Jurkat, Clone E6-1 (cell line): ENCODE measurements around the gene FAM110D.

Experiments
- DNase-seq: peaks from one replicate; pipeline ENCODE4 v3.0.0-alpha.2; 2011; ENCODE audit warnings: low read depth, low spot score
- H3K4me3 ChIP-seq: 2 replicates; pipeline ENCODE4 v1.5.1; 2011; ENCODE audit warnings: mild to moderate bottlenecking, low read length, control low read depth, moderate library complexity

The FAM110D gene

GRCh38 chr1:26160527-26161414, 1.9 kb downstream of the FAM110D start:
- no peak for DNase-seq
- H3K4me3 ChIP-seq, result no peak overlapping the region

GRCh38 chr1:26161415-26162219, 2.7 kb downstream of the FAM110D start:
- DNase-seq, result peak; percentile 38
- peak overlapping the region; percentile 48 for H3K4me3 ChIP-seq

- DNase-seq, result no peak
- peak overlapping the region; percentile 48 for H3K4me3 ChIP-seq
Measured at GRCh38 chr1:26162220-26162709, 3.4 kb downstream of the FAM110D start.

GRCh38 chr1:26163684-26164035, 4.8 kb downstream of the FAM110D start:
- peak overlapping the region; percentile 38 for H3K4me3 ChIP-seq
- DNase-seq, result no peak

- peak overlapping the region; percentile 38 for H3K4me3 ChIP-seq
- no peak for DNase-seq
Measured at GRCh38 chr1:26164036-26164860, 5.4 kb downstream of the FAM110D start.

GRCh38 chr1:26164861-26165842, 6.3 kb downstream of the FAM110D start:
- H3K4me3 ChIP-seq, result no peak overlapping the region
- no peak for DNase-seq

- no peak overlapping the region for H3K4me3 ChIP-seq
- DNase-seq, result peak; percentile 67
Measured at GRCh38 chr1:26166719-26167281, 7.9 kb downstream of the FAM110D start.

- peak within 1 kb of the TSS; percentile 84 for H3K4me3 ChIP-seq
- no peak for DNase-seq
Measured at GRCh38 chr1:26168410-26169197, 9.7 kb downstream of the FAM110D start, which contains the start of gene C1orf232. Gene C1orf232, minus strand, starts transcription at chr1:26168963. Its CDS starts 464 bp downstream, at chr1:26168499.

- no peak for DNase-seq
- peak overlapping the region; percentile 84 for H3K4me3 ChIP-seq
Measured at GRCh38 chr1:26169198-26169554, 10.3 kb downstream of the FAM110D start.

- H3K4me3 ChIP-seq, result peak within 1 kb of the TSS; percentile 84
- DNase-seq, result peak; percentile 76
Measured at GRCh38 chr1:26169669-26170471, 11.0 kb downstream of the FAM110D start, which contains the start of gene ZNF593. Gene ZNF593, plus strand, starts transcription at chr1:26169908. Its CDS starts 76 bp downstream, at chr1:26169984.

- DNase-seq, result no peak
Measured at GRCh38 chr1:26170472-26170821, 11.6 kb downstream of the FAM110D start.

GRCh38 chr1:26171084-26172072, 12.5 kb downstream of the FAM110D start, which contains the start of gene ZNF593OS:
Gene ZNF593OS, minus strand, starts transcription at chr1:26171832. Its CDS starts 171 bp downstream, at chr1:26171661.
- H3K4me3 ChIP-seq, result peak within 1 kb of the TSS; percentile 84
- DNase-seq, result no peak

More at GRCh38 chr1:26170472-26170821, 11.6 kb downstream of the FAM110D start:
- peak overlapping the region; percentile 84 for H3K4me3 ChIP-seq

GRCh38 chr1:26175346-26175745, 16.5 kb downstream of the FAM110D start:
- no peak for DNase-seq
- no peak overlapping the region for H3K4me3 ChIP-seq

- no peak for DNase-seq
- H3K4me3 ChIP-seq, result no peak within 1 kb of the TSS
Measured at GRCh38 chr1:26177182-26177684, 18.4 kb downstream of the FAM110D start, which contains the start of gene CNKSR1. Gene CNKSR1, plus strand, starts transcription at chr1:26177491. Its CDS starts 57 bp downstream, at chr1:26177548.
